ENCODE data around the gene MSANTD2.

The MSANTD2 gene

DNA sequence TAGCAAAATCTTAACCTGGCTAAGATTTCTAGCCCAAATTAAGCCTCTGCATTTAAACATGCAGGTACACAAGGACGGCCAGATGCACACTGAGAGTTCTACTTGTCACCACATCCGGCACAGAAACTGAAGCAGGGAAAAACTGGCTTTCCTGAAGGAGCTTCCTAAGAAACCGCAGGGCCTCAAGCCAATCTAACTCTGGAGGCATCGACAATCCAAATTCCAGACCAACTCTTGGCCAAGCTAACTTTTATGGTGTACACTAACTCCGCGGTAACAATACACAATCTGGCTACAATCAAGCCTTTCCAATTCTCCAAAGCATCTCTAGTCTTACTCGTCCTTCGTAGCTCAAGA is 1.2 kb downstream of the MSANTD2 start:
- Histone ChIP-seq H3K9ac (ENCODE audit: low read length) (peak overlapping the region; percentile 87), H2AFZ (ENCODE audit: low read depth, low read length, severe bottlenecking) (no peak overlapping the region), H3K4me3 (ENCODE audit: insufficient read depth, low read length, poor library complexity, severe bottlenecking) (peak overlapping the region; percentile 78), H3K9me2 (replicated peaks; ENCODE audit: insufficient read depth, low read length) (no peaks in the 10 kb centered on the region), H4K20me1 (ENCODE audit: low read depth, low read length) (peaks cover 13% of the 10 kb centered on the region; the same call in 1 of the 2 replicates), H3K79me2 (ENCODE audit: insufficient read depth, low read length) (peaks cover 21% of the 10 kb centered on the region), H3K9me3 (ENCODE audit: insufficient read depth, low read length) (no peaks in the 10 kb centered on the region), H3F3A (ENCODE audit: insufficient read depth) (peaks cover 4% of the 10 kb centered on the region; the same call in 1 of the 2 replicates), H3K27ac (ENCODE audit: low read depth, low read length) (no peak overlapping the region), H3K36me3 (ENCODE audit: low read length) (no peaks in the 10 kb centered on the region), H3K27me3 (ENCODE audit: low read length) (no peaks in the 10 kb centered on the region), H3K4me2 (ENCODE audit: low read depth, low read length, poor library complexity, severe bottlenecking) (peak overlapping the region; percentile 70)
- TF ChIP-seq, protein P1, sequence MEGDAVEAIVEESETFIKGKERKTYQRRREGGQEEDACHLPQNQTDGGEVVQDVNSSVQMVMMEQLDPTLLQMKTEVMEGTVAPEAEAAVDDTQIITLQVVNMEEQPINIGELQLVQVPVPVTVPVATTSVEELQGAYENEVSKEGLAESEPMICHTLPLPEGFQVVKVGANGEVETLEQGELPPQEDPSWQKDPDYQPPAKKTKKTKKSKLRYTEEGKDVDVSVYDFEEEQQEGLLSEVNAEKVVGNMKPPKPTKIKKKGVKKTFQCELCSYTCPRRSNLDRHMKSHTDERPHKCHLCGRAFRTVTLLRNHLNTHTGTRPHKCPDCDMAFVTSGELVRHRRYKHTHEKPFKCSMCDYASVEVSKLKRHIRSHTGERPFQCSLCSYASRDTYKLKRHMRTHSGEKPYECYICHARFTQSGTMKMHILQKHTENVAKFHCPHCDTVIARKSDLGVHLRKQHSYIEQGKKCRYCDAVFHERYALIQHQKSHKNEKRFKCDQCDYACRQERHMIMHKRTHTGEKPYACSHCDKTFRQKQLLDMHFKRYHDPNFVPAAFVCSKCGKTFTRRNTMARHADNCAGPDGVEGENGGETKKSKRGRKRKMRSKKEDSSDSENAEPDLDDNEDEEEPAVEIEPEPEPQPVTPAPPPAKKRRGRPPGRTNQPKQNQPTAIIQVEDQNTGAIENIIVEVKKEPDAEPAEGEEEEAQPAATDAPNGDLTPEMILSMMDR (IDR thresholded peaks at IDR 0.05; ENCODE audit: insufficient read depth, low read length, poor library complexity, severe bottlenecking), result no peak
- TF ChIP-seq EZH2phosphoT487 (conservative IDR thresholded peaks at IDR 0.05; ENCODE audit: low read length), result no peak

DNA sequence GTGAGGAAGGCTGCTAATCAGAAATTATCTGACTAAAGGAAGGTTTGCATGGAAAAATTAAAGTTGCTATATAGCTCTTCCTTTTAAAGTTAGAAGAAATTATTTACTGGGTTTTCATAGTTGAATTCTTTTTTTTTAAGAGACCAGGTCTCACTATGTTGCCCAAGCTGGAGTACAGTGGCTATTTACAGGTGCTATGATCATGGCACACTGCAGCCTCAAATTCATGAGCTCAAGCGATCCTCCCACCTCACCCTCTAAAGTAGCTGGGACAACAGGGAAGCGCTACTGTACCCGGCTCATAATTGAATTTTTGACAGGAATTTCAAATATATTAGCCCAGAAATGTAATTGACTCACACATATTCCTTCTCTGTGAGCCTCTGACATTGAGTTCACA is 3.9 kb downstream of the MSANTD2 start:
- peaks cover 23% of the 10 kb centered on the region; the same call in 1 of the 2 replicates for H4K20me1 ChIP-seq (ENCODE audit: low read depth, low read length)
- H3K9me3 ChIP-seq (ENCODE audit: insufficient read depth, low read length), result no peaks in the 10 kb centered on the region
- no peaks in the 10 kb centered on the region for H3K27me3 ChIP-seq (ENCODE audit: low read length)
- H3K4me2 ChIP-seq (ENCODE audit: low read depth, low read length, poor library complexity, severe bottlenecking), result no peak overlapping the region
- H3K9ac ChIP-seq (ENCODE audit: low read length), result no peak overlapping the region
- H3K27ac ChIP-seq (ENCODE audit: low read depth, low read length), result no peak overlapping the region
- no peaks in the 10 kb centered on the region for H3K36me3 ChIP-seq (ENCODE audit: low read length)
- no peaks in the 10 kb centered on the region for H3K9me2 ChIP-seq (replicated peaks; ENCODE audit: insufficient read depth, low read length)
- no peak for TF ChIP-seq EZH2phosphoT487 (conservative IDR thresholded peaks at IDR 0.05; ENCODE audit: low read length)
- TF ChIP-seq, protein P1 (IDR thresholded peaks at IDR 0.05; ENCODE audit: insufficient read depth, low read length, poor library complexity, severe bottlenecking), result no peak
- H3F3A ChIP-seq (ENCODE audit: insufficient read depth), result peaks cover 4% of the 10 kb centered on the region; the same call in 1 of the 2 replicates
- no peak overlapping the region for H2AFZ ChIP-seq (ENCODE audit: low read depth, low read length, severe bottlenecking)
- H3K4me3 ChIP-seq (ENCODE audit: insufficient read depth, low read length, poor library complexity, severe bottlenecking), result no peak overlapping the region
- peaks cover 42% of the 10 kb centered on the region for H3K79me2 ChIP-seq (ENCODE audit: insufficient read depth, low read length)

DNA sequence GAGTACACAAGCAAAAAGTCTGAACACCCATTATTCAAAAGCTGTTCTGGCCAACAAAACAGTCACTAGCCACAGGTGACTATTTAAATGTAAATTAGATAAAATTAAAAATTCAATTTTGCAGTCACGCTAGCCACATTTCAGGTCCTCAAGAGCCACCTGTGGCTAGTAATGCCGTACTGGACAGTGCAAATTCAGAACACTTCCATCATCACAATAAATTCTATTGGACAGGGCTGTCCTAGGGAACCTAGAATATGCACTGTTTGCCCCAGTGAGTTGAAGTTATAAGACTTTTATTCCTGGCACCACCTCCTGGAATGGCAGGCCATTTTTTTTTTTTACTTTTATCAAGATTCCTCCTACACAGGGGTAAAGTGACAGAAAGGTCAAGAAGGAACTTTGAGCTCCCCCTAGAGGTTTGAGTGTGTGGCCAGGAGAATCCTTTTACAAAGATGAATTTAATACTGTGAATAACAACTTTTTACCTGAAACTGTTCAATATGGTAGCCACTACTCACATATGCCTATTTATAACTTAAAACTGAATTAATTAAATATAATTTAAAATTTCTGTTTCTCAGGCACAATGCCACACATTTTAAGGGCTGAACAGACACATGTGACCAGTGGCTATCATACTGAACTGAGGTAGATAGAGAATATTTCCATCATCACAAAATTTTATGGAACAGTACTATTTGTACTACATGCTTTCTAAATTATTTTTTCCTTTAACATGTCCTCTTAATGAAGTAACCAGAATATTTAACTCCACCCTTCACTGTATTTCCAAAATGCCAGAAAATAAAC is 6.5 kb downstream of the MSANTD2 start:
- H3K9ac ChIP-seq (ENCODE audit: low read length), result no peak overlapping the region
- no peak overlapping the region for H2AFZ ChIP-seq (ENCODE audit: low read depth, low read length, severe bottlenecking)
- peaks cover 2% of the 10 kb centered on the region; the same call in 1 of the 2 replicates for H3F3A ChIP-seq (ENCODE audit: insufficient read depth)
- no peak overlapping the region for H3K4me3 ChIP-seq (ENCODE audit: insufficient read depth, low read length, poor library complexity, severe bottlenecking)
- peaks cover 23% of the 10 kb centered on the region; the same call in 1 of the 2 replicates for H4K20me1 ChIP-seq (ENCODE audit: low read depth, low read length)
- H3K27ac ChIP-seq (ENCODE audit: low read depth, low read length), result no peak overlapping the region
- no peaks in the 10 kb centered on the region for H3K9me2 ChIP-seq (replicated peaks; ENCODE audit: insufficient read depth, low read length)
- H3K36me3 ChIP-seq (ENCODE audit: low read length), result no peaks in the 10 kb centered on the region
- H3K4me2 ChIP-seq (ENCODE audit: low read depth, low read length, poor library complexity, severe bottlenecking), result no peak overlapping the region
- TF ChIP-seq, protein P1 (IDR thresholded peaks at IDR 0.05; ENCODE audit: insufficient read depth, low read length, poor library complexity, severe bottlenecking), result peak; percentile 74
- no peak for TF ChIP-seq EZH2phosphoT487 (conservative IDR thresholded peaks at IDR 0.05; ENCODE audit: low read length)
- H3K9me3 ChIP-seq (ENCODE audit: insufficient read depth, low read length), result no peaks in the 10 kb centered on the region
- H3K79me2 ChIP-seq (ENCODE audit: insufficient read depth, low read length), result peaks cover 35% of the 10 kb centered on the region
- H3K27me3 ChIP-seq (ENCODE audit: low read length), result no peaks in the 10 kb centered on the region
